K562 (cell line): ENCODE measurements around the gene ZDHHC8. TPM values are rescaled to one million over a fixed set of nuclear protein-coding genes. Genes with fewer than 3 reads are reported as not detected.

Experiments
- ATAC-seq: fragments of 200-7000 bp; cut with Tn5 transposase; 3 replicates; pipeline ENCODE4 v1.9.1; 2020; ENCODE audit warnings: moderate library complexity
- BruUV-seq: library from RNA; stranded (reverse); fragments of 400-500 nt; replicated peaks from 2 replicates; lab custom pipeline; 2021; lab: Mats Ljungman, UMichigan
- CTCF ChIA-PET: fragments of 300-600 bp; formaldehyde crosslinking; extraction: SDS; loops from one replicate; lab custom pipeline; 2021; ENCODE audit warnings: low intra/inter-chr PET ratio; lab: Yijun Ruan, JAX
- POLR2A ChIA-PET: fragments of 300-600, 350-650 bp; sonication (Branson Sonifier 250); formaldehyde crosslinking; extraction: SDS; loops from one replicate; lab custom pipeline; 2021; ENCODE audit warnings: antibody characterized with exemption, inconsistent platforms; lab: Yijun Ruan, JAX
- DNase-seq, 4 experiments: peaks; one replicate each; pipeline versions ENCODE4 v3.0.0 to v3.0.0-alpha.2; 2011 to 2018; ENCODE audit warnings: low spot score in 3 of 4, mixed read lengths in 3 of 4; ENCODE audit errors: extremely low read depth in 1 of 4
- FAIRE-seq: peaks from 2 replicates; lab custom pipeline; 2011; peaks lifted over from hg19 to GRCh38; lab: Jason Lieb, UNC
- H2AFZ ChIP-seq: 2 replicates; pipeline ENCODE4 v1.6.0; 2011; ENCODE audit warnings: low read depth, low read length, control low read depth, inconsistent platforms
- H3K27ac ChIP-seq: fragments of 200-600 bp; 3 replicates; pipeline ENCODE4 v1.8.0; 2011; ENCODE audit warnings: low read depth, mild to moderate bottlenecking, control low read depth, inconsistent platforms, low read length, moderate library complexity, mixed read lengths; ENCODE audit errors: extremely low read depth
- H3K27me3 ChIP-seq, 2 experiments: fragments of 300-600 bp in 1 of 2; 2 replicates in 1 of 2; 3 replicates in 1 of 2; pipeline versions ENCODE4 v1.6.0 to v1.8.0; 2011; ENCODE audit warnings: inconsistent platforms in 2 of 2, low read length in 2 of 2, mild to moderate bottlenecking in 1 of 2, mixed read lengths in 1 of 2, moderate library complexity in 1 of 2; ENCODE audit not compliant: control insufficient read depth in 2 of 2, insufficient read depth in 2 of 2
- H3K36me3 ChIP-seq: fragments of 300-600 bp; 3 replicates; pipeline ENCODE4 v1.8.0; 2011; ENCODE audit warnings: mild to moderate bottlenecking, low read length, inconsistent platforms; ENCODE audit not compliant: control insufficient read depth, insufficient read depth
- H3K4me1 ChIP-seq, 2 experiments: fragments of 200-600 bp in 1 of 2; replicated peaks in 1 of 2; 2 replicates in 1 of 2; 3 replicates in 1 of 2; pipeline versions ENCODE4 v1.5.1 to v1.8.0; 2011; ENCODE audit warnings: inconsistent platforms in 2 of 2, low read length in 2 of 2, mild to moderate bottlenecking in 1 of 2, mixed read lengths in 1 of 2, moderate library complexity in 1 of 2; ENCODE audit not compliant: control insufficient read depth in 2 of 2, insufficient read depth in 2 of 2
- H3K4me2 ChIP-seq: 2 replicates; pipeline ENCODE4 v1.6.1; 2011; ENCODE audit warnings: low read length, control low read depth, inconsistent platforms, mixed read lengths; ENCODE audit not compliant: insufficient read depth
- H3K4me3 ChIP-seq: fragments of 200-600 bp; sonication (generic), shearing (Covaris generic); 2 replicates; pipeline ENCODE4 v1.5.1; 2016; ENCODE audit warnings: control low read depth, inconsistent platforms
- H3K79me2 ChIP-seq: fragments of 200-600 bp; 3 replicates; pipeline ENCODE4 v1.8.0; 2011; ENCODE audit warnings: low read length, inconsistent platforms; ENCODE audit not compliant: control insufficient read depth, insufficient read depth
- H3K9ac ChIP-seq, 2 experiments: 2 replicates each; pipeline versions ENCODE4 v1.6.0 to v1.6.1; 2011; ENCODE audit warnings: low read depth in 2 of 2, low read length in 2 of 2, control low read depth in 1 of 2, inconsistent platforms in 1 of 2, mild to moderate bottlenecking in 1 of 2, mixed read lengths in 1 of 2; ENCODE audit not compliant: insufficient read depth in 1 of 2
- H3K9me1 ChIP-seq: one replicate; pipeline ENCODE4 v1.6.0; 2011; ENCODE audit warnings: inconsistent platforms, mild to moderate bottlenecking, low read length, moderate library complexity; ENCODE audit not compliant: control insufficient read depth, insufficient read depth
- H3K9me3 ChIP-seq: replicated peaks from 2 replicates; pipeline ENCODE4 v1.5.1; 2011; ENCODE audit warnings: low read depth, low read length, inconsistent platforms; ENCODE audit not compliant: control insufficient read depth, insufficient read depth
- H4K20me1 ChIP-seq: replicated peaks from 2 replicates; pipeline ENCODE4 v1.6.1; 2011; ENCODE audit warnings: low read length, inconsistent platforms, mixed read lengths; ENCODE audit not compliant: control insufficient read depth, insufficient read depth
- CBX1 ChIP-seq: sonication (generic); IDR thresholded peaks from 2 replicates; pipeline ENCODE4 v1.6.1; 2016; ENCODE audit warnings: antibody characterized with exemption, low read depth, mild to moderate bottlenecking
- LCOR ChIP-seq: sonication (generic); formaldehyde crosslinking; IDR thresholded peaks from 2 replicates; pipeline ENCODE4 v1.8.0; 2022; ENCODE audit warnings: mild to moderate bottlenecking, missing genetic modification reagents
- MAZ ChIP-seq, 2 experiments: fragments of 450-650 bp in 1 of 2; sonication (generic) in 1 of 2; formaldehyde crosslinking; IDR thresholded peaks in 1 of 2; conservative IDR thresholded peaks in 1 of 2; 2 replicates each; pipeline versions ENCODE4 v1.4.0 to v1.5.0; 2020; ENCODE audit warnings: mild to moderate bottlenecking in 1 of 2, missing genetic modification reagents in 1 of 2
- OTX1 ChIP-seq: fragments of 450-650 bp; formaldehyde crosslinking; IDR thresholded peaks from 2 replicates; pipeline ENCODE4 v1.4.0; 2022; ENCODE audit warnings: mild to moderate bottlenecking
- SAP30 ChIP-seq: fragments of 200-600 bp; sonication (generic); IDR thresholded peaks from 2 replicates; pipeline ENCODE4 v1.6.1; 2012; ENCODE audit warnings: borderline replicate concordance, low read depth, mild to moderate bottlenecking, moderate library complexity, low read length, control low read depth, inconsistent platforms; ENCODE audit not compliant: insufficient read depth, poor library complexity, severe bottlenecking
- SP2 ChIP-seq: IDR thresholded peaks from 2 replicates; pipeline ENCODE4 v1.6.1; 2011; ENCODE audit warnings: mild to moderate bottlenecking, low read depth, low read length, moderate library complexity; ENCODE audit not compliant: poor library complexity, severe bottlenecking; ENCODE audit errors: extremely low read depth
- SUPT5H ChIP-seq: fragments of 450-650 bp; IDR thresholded peaks from 2 replicates; pipeline ENCODE4 v1.6.1; 2016
- TSC22D4 ChIP-seq: fragments of 450-650 bp; IDR thresholded peaks from 2 replicates; pipeline ENCODE4 v1.6.1; 2016; ENCODE audit warnings: missing genetic modification characterization, missing biosample characterization, control low read depth
- ZKSCAN1 ChIP-seq: fragments of 150-350 bp; IDR thresholded peaks from 2 replicates; pipeline ENCODE4 v1.6.1; 2016; ENCODE audit warnings: low read depth, low read length
- ZNF124 ChIP-seq: sonication (generic); formaldehyde crosslinking; IDR thresholded peaks from 2 replicates; pipeline ENCODE4 v1.8.1; 2022; ENCODE audit warnings: missing genetic modification reagents
- ZNF324 ChIP-seq: fragments of 250-450 bp; sonication (Bioruptor Pico); IDR thresholded peaks from 2 replicates; pipeline ENCODE4 v1.4.0; 2020; ENCODE audit warnings: mild to moderate bottlenecking
- ZNF512 ChIP-seq: IDR thresholded peaks from 2 replicates; pipeline ENCODE4 v1.6.1; 2016; ENCODE audit warnings: missing genetic modification characterization, missing compliant biosample characterization
- WGBS: fragments of 100-300 bp; shearing (Covaris generic); methylation state at CpG from one replicate; pipeline ENCODE4 v1.1.6; 2016; ENCODE audit warnings: low coverage, mixed read lengths; ENCODE audit not compliant: insufficient coverage; ENCODE audit errors: missing lambda C conversion rate; 5-methylcytosine and 5-hydroxymethylcytosine counted together
- in situ Hi-C: fragments of 300-500 bp; cut with MboI; formaldehyde crosslinking; loops from 4 replicates; pipeline ENCODE4 v1.15.0; 2018; ENCODE audit warnings: inconsistent platforms, mixed read lengths
- intact Hi-C: fragments of 100-400 bp; cut with micrococcal nuclease; formaldehyde crosslinking; loops from 2 replicates; pipeline ENCODE4 v1.14.2; 2022
- polyA plus RNA-seq, 8 experiments: library from polyadenylated mRNA; depleted of rRNA in 4 of 8; stranded (reverse) in 5 of 8; unstranded in 3 of 8; fragments of >200 nt; fragmentation: Nextera tagmentation in 2 of 8; fragmentation: Illumina TruSeq in 1 of 8; extraction: Ambion mirVana in 2 of 8; extraction: Trizol in 1 of 8; gene quantifications; 2 replicates each; pipeline versions ENCODE4 v1.2.1 to v1.2.3, GENCODE V29; 2011 to 2014; ENCODE audit warnings: inconsistent platforms in 1 of 8, missing spikeins in 1 of 8
- total RNA-seq, 7 experiments: library from RNA; depleted of rRNA in 6 of 7; stranded (reverse); fragments of >200 nt in 6 of 7; fragmentation: Illumina TruSeq in 2 of 7; extraction: Trizol in 2 of 7; gene quantifications; 2 replicates each; pipeline versions ENCODE4 v1.2.1 to v1.2.3, GENCODE V29; 2011 to 2021; ENCODE audit warnings: low replicate concordance in 1 of 7

The ZDHHC8 gene
- total and polyA plus RNA-seq, 9 of the 15 experiments (the other 6 are each of a cell fraction or from before 2014, with no cell fraction given) = 0.04 to 109 (median 16.4) TPM

- no peaks in the 10 kb centered on the region for H3K9me3 ChIP-seq
- ChIA-PET POLR2A (interaction anchor here (0.6 to 20.7 kb wide), 5 partner anchors 11 to 48 kb away, joined by 3 to 513 read pairs (median 7); partner anchors contain the start of genes RANBP1 and TRMT2A), CTCF (no interaction called here)
- BruUV-seq = no TSS peak
- H3K4me1 ChIP-seq = peaks cover 0 to 45% of the 10 kb centered on the region in 2 experiments; a peak in 3 of 5 replicates
- H3K9ac ChIP-seq = peak overlapping the region in 1 of 2 experiments; percentile 49; a peak in 1 of 4 replicates
- no peak overlapping the region for H3K4me2 ChIP-seq
- no peak overlapping the region for H3K4me3 ChIP-seq
- in situ Hi-C loops (no loop called here), intact Hi-C loops (no loop called here)
- peaks cover 97% of the 10 kb centered on the region for H3K36me3 ChIP-seq
- no peaks in the 10 kb centered on the region for H3K27me3 ChIP-seq
- DNase-seq = no peak
- H3K9me1 ChIP-seq = peaks cover 9% of the 10 kb centered on the region
- peaks cover 30% of the 10 kb centered on the region for H3K79me2 ChIP-seq
- no peak for FAIRE-seq
- 95% methylated on average over 10 of the region's 10 CpGs for WGBS
- H2AFZ ChIP-seq = no peak overlapping the region
- H3K27ac ChIP-seq = no peak overlapping the region
- peaks cover 74% of the 10 kb centered on the region for H4K20me1 ChIP-seq
- ATAC-seq = no peak
- no peak for TF ChIP-seq SAP30
- no peak for TF ChIP-seq MAZ (CRISPR knock-in tag; conservative IDR thresholded peaks at IDR 0.05 in 1 of 2, IDR thresholded peaks at IDR 0.05 in 1 of 2)
- 0 out of 2 replicates have a peak, but pooled peaks have one; percentile 47 for TF ChIP-seq TSC22D4 (tag)
- TF ChIP-seq OTX1 (CRISPR knock-in tag) = 0 out of 2 replicates have a peak, but pooled peaks have one; percentile 64
- no peak for TF ChIP-seq CBX1
- TF ChIP-seq ZNF124 (CRISPR knock-in tag) = no peak
- TF ChIP-seq LCOR (CRISPR knock-in tag) = no peak
- no peak for TF ChIP-seq SP2
- no peak for TF ChIP-seq ZNF324 (CRISPR knock-in tag)
- no peak for TF ChIP-seq ZKSCAN1
- TF ChIP-seq SUPT5H = peak; percentile 33; the same call in 1 of the 2 replicates
- no peak for TF ChIP-seq ZNF512 (tag)
Observed at GRCh38 chr22:20106849-20107237, 24.8 kb upstream of the ZDHHC8 start.
